Right kidney (tissue), 1 donor: ENCODE measurements around the gene NPEPL1.
"Not testable (repeated sequence)": the region's sequence is repeated elsewhere in the genome, so short reads cannot be mapped to it uniquely, and the experiment has no call there.

ENCODE experiments used
- DNase-seq: peaks from one replicate; pipeline ENCODE4 v3.0.0-alpha.2; 2016

Gene NPEPL1

GRCh38 chr20:58714340-58714922 is 21.8 kb downstream of the NPEPL1 start:
- DNase-seq = no peak

- DNase-seq = no peak
These were observed 22.3 kb downstream of the NPEPL1 start for GRCh38 chr20:58714923-58715351.

- DNase-seq = no peak
These were observed 22.8 kb downstream of the NPEPL1 start for GRCh38 chr20:58715391-58715800.

- DNase-seq = no peak
These were observed 23.3 kb downstream of the NPEPL1 start for GRCh38 chr20:58715801-58716475.

- no peak for DNase-seq
These were observed 24.1 kb downstream of the NPEPL1 start for GRCh38 chr20:58716476-58717277.

GRCh38 chr20:58717278-58718091 is 24.9 kb downstream of the NPEPL1 start:
- DNase-seq = no peak

GRCh38 chr20:58718121-58718563 is 25.5 kb downstream of the NPEPL1 start:
- no peak for DNase-seq

- no peak for DNase-seq
These were observed 26.1 kb downstream of the NPEPL1 start for GRCh38 chr20:58718729-58719128.

- DNase-seq = no peak
These were observed 26.7 kb downstream of the NPEPL1 start for GRCh38 chr20:58719258-58719657.

GRCh38 chr20:58719971-58720371 is 27.4 kb downstream of the NPEPL1 start:
- DNase-seq = no peak

- DNase-seq = no peak
These were observed 28.3 kb downstream of the NPEPL1 start for GRCh38 chr20:58720890-58721289.

- DNase-seq = no peak
These were observed 29.6 kb downstream of the NPEPL1 start for GRCh38 chr20:58721951-58722778.

GRCh38 chr20:58722877-58723627 is 30.5 kb downstream of the NPEPL1 start:
- no peak for DNase-seq

- no peak for DNase-seq
These were observed 31.0 kb downstream of the NPEPL1 start for GRCh38 chr20:58723628-58723984.

GRCh38 chr20:58726156-58726555 is 33.6 kb downstream of the NPEPL1 start:
- DNase-seq = not testable (repeated sequence)

GRCh38 chr20:58731192-58731591 is 38.6 kb downstream of the NPEPL1 start:
- no peak for DNase-seq

- no peak for DNase-seq
These were observed 44.6 kb downstream of the NPEPL1 start for GRCh38 chr20:58737198-58737597.

- no peak for DNase-seq
These were observed 48.0 kb downstream of the NPEPL1 start for GRCh38 chr20:58740356-58741308.

GRCh38 chr20:58741384-58741783 is 48.8 kb downstream of the NPEPL1 start:
- DNase-seq = no peak
